ENCODE results near the gene DGKA. TPM values are rescaled to one million over a fixed set of nuclear protein-coding genes. Genes with fewer than 3 reads are reported as not detected.
A peak's percentile ranks its signal among the peaks of the same experiment; 100 is the strongest.

The DGKA gene
- total and polyA plus RNA-seq, 2 of the 13 experiments (the other 11 are each of a cell fraction or from before 2014, with no cell fraction given): 2.4 to 5.4 TPM

- H3K4me2 ChIP-seq (ENCODE audit: low read depth, low read length): peak overlapping the region; percentile 37; the same call in 1 of the 2 replicates
- H3K27me3 ChIP-seq (ENCODE audit: control insufficient read depth in 1 of 2, insufficient read depth in 2 of 2, low read length in 2 of 2): no peaks in the 10 kb centered on the region
- H3K9ac ChIP-seq (ENCODE audit: insufficient read depth, low read depth, low read length): no peak overlapping the region
- POLR2A ChIA-PET: interaction anchor here (0.7 to 4.9 kb wide), 2 partner anchors 17 to 27 kb away, joined by 3 to 23 read pairs; partner anchors contain the start of gene RAB5B
- no peaks in the 10 kb centered on the region for H4K20me1 ChIP-seq (ENCODE audit: insufficient read depth, low read length)
- H2AFZ ChIP-seq (ENCODE audit: low read length): no peak overlapping the region
- in situ Hi-C loops (cut with HindIII; ENCODE audit: extremely low pct_ligation_motif_present, low pct_unique_long_range_greater_than_20kb): no loop called here
- CTCF ChIA-PET (ENCODE audit: low intra/inter-chr PET ratio, low total read pairs): no interaction called here
- H3K4me3 ChIP-seq (replicated peaks in 1 of 3; ENCODE audit: insufficient read depth in 1 of 3, low read depth in 2 of 3, low read length in 3 of 3): no peak overlapping the region; a peak in 1 of 6 replicates
- no peaks in the 10 kb centered on the region for H3K36me3 ChIP-seq (replicated peaks in 1 of 2; ENCODE audit: control insufficient read depth in 1 of 2, insufficient read depth in 2 of 2, low read length in 2 of 2)
- no TSS peak for BruUV-seq (replicated peaks)
- peaks cover 12% of the 10 kb centered on the region for H3K4me1 ChIP-seq (ENCODE audit: insufficient read depth, low read length)
- intact Hi-C loops (cut with micrococcal nuclease; ENCODE audit: unreplicated experiment): no loop called here
- no peak overlapping the region for H3K27ac ChIP-seq (ENCODE audit: extremely low read length, insufficient read depth, low read length)
- FAIRE-seq (no peak), DNase-seq (ENCODE audit: low spot score) (no peak), ATAC-seq (peak; percentile 15; the same call in 1 of the 3 replicates)
- WGBS (ENCODE audit: low lambda C conversion rate): 26% methylated on average over 3 of the region's 5 CpGs
- no peaks in the 10 kb centered on the region for H3K9me3 ChIP-seq (ENCODE audit: low read length)
- H3K79me2 ChIP-seq (ENCODE audit: insufficient read depth, low read length): no peaks in the 10 kb centered on the region
- no peak for TF ChIP-seq ZNF446 (CRISPR knock-in tag; IDR thresholded peaks at IDR 0.05)
- no peak for TF ChIP-seq RELA (CRISPR knock-in tag; IDR thresholded peaks at IDR 0.05)
- TF ChIP-seq PTBP1 (IDR thresholded peaks at IDR 0.05; ENCODE audit: low read depth, low read length, poor library complexity, severe bottlenecking): no peak
- no peak for TF ChIP-seq TEAD2 (CRISPR knock-in tag; IDR thresholded peaks at IDR 0.05)
- TF ChIP-seq ZNF382 (CRISPR knock-in tag; IDR thresholded peaks at IDR 0.05; ENCODE audit: borderline replicate concordance): no peak
- TF ChIP-seq SP5 (CRISPR knock-in tag; IDR thresholded peaks at IDR 0.05; ENCODE audit: borderline replicate concordance, low read depth): no peak
- no peak for TF ChIP-seq ZFP36L1 (CRISPR knock-in tag; IDR thresholded peaks at IDR 0.05)
- TF ChIP-seq THYN1 (CRISPR knock-in tag; IDR thresholded peaks at IDR 0.05; ENCODE audit: borderline replicate concordance, low read depth): no peak
- TF ChIP-seq SMARCC2 (IDR thresholded peaks at IDR 0.05): no peak
- no peak for TF ChIP-seq ZNF367 (CRISPR knock-in tag; IDR thresholded peaks at IDR 0.05; ENCODE audit: borderline replicate concordance)
- peak; percentile 28; the same call in 1 of the 2 replicates for TF ChIP-seq HNF4A (CRISPR knock-in tag; IDR thresholded peaks at IDR 0.05)
- TF ChIP-seq ZNF687 (CRISPR knock-in tag; IDR thresholded peaks at IDR 0.05): peak; percentile 22; the same call in 1 of the 2 replicates
- TF ChIP-seq POLR2AphosphoS2 (IDR thresholded peaks at IDR 0.05; ENCODE audit: low read depth, low read length): no peak
- TF ChIP-seq RORA (CRISPR knock-in tag; IDR thresholded peaks at IDR 0.05): no peak
- no peak for TF ChIP-seq ZSCAN31 (CRISPR knock-in tag; IDR thresholded peaks at IDR 0.05; ENCODE audit: low read depth)
- TF ChIP-seq SALL1 (CRISPR knock-in tag; IDR thresholded peaks at IDR 0.05): no peak
- TF ChIP-seq NR2C2 (CRISPR knock-in tag; IDR thresholded peaks at IDR 0.05; ENCODE audit: borderline replicate concordance): peak; percentile 63
- no peak for TF ChIP-seq YY1 (IDR thresholded peaks at IDR 0.05; ENCODE audit: insufficient read depth, insufficient replicate concordance, low read depth, low read length)
Observed at GRCh38 chr12:55957106-55957859, 26.3 kb downstream of the DGKA start.
